ENCODE data around the gene TNPO1. TPM values are rescaled to one million over a fixed set of nuclear protein-coding genes. Genes with fewer than 3 reads are reported as not detected.

Gene TNPO1
- total and polyA plus RNA-seq, 2 of the 13 experiments (the other 11 are each of a cell fraction or from before 2014, with no cell fraction given), result 26.7 to 123 TPM

- no peak for TF ChIP-seq ZBTB40 (IDR thresholded peaks at IDR 0.05)
- no peak; the same call in 1 of the 2 replicates for TF ChIP-seq ZBTB40 (CRISPR knock-in tag; IDR thresholded peaks at IDR 0.05)
- no peak for TF ChIP-seq ZNF75D (CRISPR knock-in tag; IDR thresholded peaks at IDR 0.05; ENCODE audit: borderline replicate concordance)
- TF ChIP-seq SYNCRIP (IDR thresholded peaks at IDR 0.05; ENCODE audit: insufficient read depth, low read depth, low read length), result no peak
- TF ChIP-seq MAFK (conservative IDR thresholded peaks at IDR 0.05 in 1 of 2, IDR thresholded peaks at IDR 0.05 in 1 of 2; ENCODE audit: low read length in 2 of 2), result no peak
- TF ChIP-seq KLF16 (CRISPR knock-in tag; IDR thresholded peaks at IDR 0.05), result no peak
- TF ChIP-seq, protein P1, sequence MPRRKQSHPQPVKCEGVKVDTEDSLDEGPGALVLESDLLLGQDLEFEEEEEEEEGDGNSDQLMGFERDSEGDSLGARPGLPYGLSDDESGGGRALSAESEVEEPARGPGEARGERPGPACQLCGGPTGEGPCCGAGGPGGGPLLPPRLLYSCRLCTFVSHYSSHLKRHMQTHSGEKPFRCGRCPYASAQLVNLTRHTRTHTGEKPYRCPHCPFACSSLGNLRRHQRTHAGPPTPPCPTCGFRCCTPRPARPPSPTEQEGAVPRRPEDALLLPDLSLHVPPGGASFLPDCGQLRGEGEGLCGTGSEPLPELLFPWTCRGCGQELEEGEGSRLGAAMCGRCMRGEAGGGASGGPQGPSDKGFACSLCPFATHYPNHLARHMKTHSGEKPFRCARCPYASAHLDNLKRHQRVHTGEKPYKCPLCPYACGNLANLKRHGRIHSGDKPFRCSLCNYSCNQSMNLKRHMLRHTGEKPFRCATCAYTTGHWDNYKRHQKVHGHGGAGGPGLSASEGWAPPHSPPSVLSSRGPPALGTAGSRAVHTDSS (CRISPR knock-in tag; conservative IDR thresholded peaks at IDR 0.05), result no peak
- TF ChIP-seq ZNF598 (CRISPR knock-in tag; IDR thresholded peaks at IDR 0.05; ENCODE audit: borderline replicate concordance), result no peak
- TF ChIP-seq TBX2 (CRISPR knock-in tag; IDR thresholded peaks at IDR 0.05; ENCODE audit: borderline replicate concordance), result no peak
- TF ChIP-seq XRCC5 (optimal IDR thresholded peaks at IDR 0.05; ENCODE audit: low read length), result no peak
- no peak for TF ChIP-seq PHF5A (CRISPR knock-in tag; IDR thresholded peaks at IDR 0.05; ENCODE audit: low read depth, unreplicated experiment)
- TF ChIP-seq PCBP1 (IDR thresholded peaks at IDR 0.05; ENCODE audit: borderline replicate concordance, low read depth, low read length), result no peak
- no peak for TF ChIP-seq ZBTB3 (CRISPR knock-in tag; IDR thresholded peaks at IDR 0.05; ENCODE audit: borderline replicate concordance, low read depth)
- TF ChIP-seq NFATC3 (CRISPR knock-in tag; IDR thresholded peaks at IDR 0.05), result no peak
- TF ChIP-seq, protein P2, sequence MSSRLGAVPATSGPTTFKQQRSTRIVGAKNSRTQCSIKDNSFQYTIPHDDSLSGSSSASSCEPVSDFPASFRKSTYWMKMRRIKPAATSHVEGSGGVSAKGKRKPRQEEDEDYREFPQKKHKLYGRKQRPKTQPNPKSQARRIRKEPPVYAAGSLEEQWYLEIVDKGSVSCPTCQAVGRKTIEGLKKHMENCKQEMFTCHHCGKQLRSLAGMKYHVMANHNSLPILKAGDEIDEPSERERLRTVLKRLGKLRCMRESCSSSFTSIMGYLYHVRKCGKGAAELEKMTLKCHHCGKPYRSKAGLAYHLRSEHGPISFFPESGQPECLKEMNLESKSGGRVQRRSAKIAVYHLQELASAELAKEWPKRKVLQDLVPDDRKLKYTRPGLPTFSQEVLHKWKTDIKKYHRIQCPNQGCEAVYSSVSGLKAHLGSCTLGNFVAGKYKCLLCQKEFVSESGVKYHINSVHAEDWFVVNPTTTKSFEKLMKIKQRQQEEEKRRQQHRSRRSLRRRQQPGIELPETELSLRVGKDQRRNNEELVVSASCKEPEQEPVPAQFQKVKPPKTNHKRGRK (CRISPR knock-in tag; IDR thresholded peaks at IDR 0.05), result no peak
- no peak for TF ChIP-seq FOSL1 (CRISPR knock-in tag; IDR thresholded peaks at IDR 0.05; ENCODE audit: borderline replicate concordance)
- TF ChIP-seq ZNF136 (CRISPR knock-in tag; IDR thresholded peaks at IDR 0.05; ENCODE audit: low read depth), result no peak
Observed at GRCh38 chr5:72956324-72957140, 140.1 kb downstream of the TNPO1 start (continued).
